ENCODE data around the gene GSDMA.
"Not testable (repeated sequence)": the region's sequence is repeated elsewhere in the genome, so short reads cannot be mapped to it uniquely, and the experiment has no call there.

GRCh38 chr17:39948489-39948828 is 14.3 kb upstream of the GSDMA start:
- TF ChIP-seq POLR2A (IDR thresholded peaks at IDR 0.05; ENCODE audit: low read length); GATA1 (IDR thresholded peaks at IDR 0.05; ENCODE audit: low read depth, low read length): not testable (repeated sequence)
